Pancreas (tissue), 10 donors: ENCODE measurements around the gene SMIM21. TPM values are rescaled to one million over a fixed set of nuclear protein-coding genes. Genes with fewer than 3 reads are reported as not detected.

Experiments
- ATAC-seq, 4 donors: fragments of 200-7000 bp; cut with Tn5 transposase; one replicate each; pipeline versions ENCODE4 v1.8.0 to v1.9.1; 2020; ENCODE audit warnings: mild to moderate bottlenecking in 4 of 4, moderate library complexity in 4 of 4
- DNase-seq, 6 donors: peaks; one replicate each; pipeline ENCODE4 v3.0.0-alpha.2; 2020
- FAIRE-seq: peaks from 2 replicates; lab custom pipeline; 2012; peaks lifted over from hg19 to GRCh38; lab: Jason Lieb, UNC
- H3K27ac ChIP-seq, 4 donors: fragments of 200-600 bp; sonication (generic); 1 replicate in 3 of 4; 2 replicates in 1 of 4; pipeline versions ENCODE4 v1.5.0 to v1.8.0; 2020
- H3K27me3 ChIP-seq, 4 donors: fragments of 200-600 bp; one replicate each; pipeline ENCODE4 v1.8.0; 2021
- H3K36me3 ChIP-seq, 3 donors: fragments of 200-600 bp; sonication (generic) in 1 of 3; one replicate each; pipeline versions ENCODE4 v1.5.0 to v1.8.0; 2020 to 2021
- H3K4me1 ChIP-seq, 3 donors: fragments of 200-600 bp; one replicate each; pipeline ENCODE4 v1.8.0; 2021
- H3K4me3 ChIP-seq, 4 donors: fragments of 200-600 bp; sonication (generic) in 2 of 4; one replicate each; pipeline versions ENCODE4 v1.5.0 to v1.8.0; 2020 to 2021
- H3K9me3 ChIP-seq, 4 donors: fragments of 200-600 bp; one replicate each; pipeline ENCODE4 v1.8.0; 2021
- WGBS, 2 donors: extraction: QIAGEN DNeasy Blood & Tissue Kit; methylation state at CpG; one replicate each; pipeline ENCODE4 v1.1.7; 2013; 5-methylcytosine and 5-hydroxymethylcytosine counted together
- intact Hi-C, 3 donors: fragments of 100-400 bp; cut with DNase I; formaldehyde crosslinking; loops; one replicate each; pipeline versions ENCODE4 v1.11.1 to v1.14.2; 2022
- polyA plus RNA-seq, 2 donors: library from polyadenylated mRNA; stranded (reverse); fragments of 200-250 nt; gene quantifications; one replicate each; pipeline ENCODE4 v1.2.3, GENCODE V29; 2013
- total RNA-seq, 6 donors: library from RNA; stranded (reverse); fragmentation: NEBNext Ultra II Directional in 4 of 6; extraction: Animal tissue kit (Norgen Biotek cat#: 25700) in 4 of 6; gene quantifications; one replicate each; pipeline versions ENCODE4 v1.2.1 to v1.2.4, GENCODE V29; 2021 to 2023
- TF ChIP-seq, protein P1 (sequence below), 4 donors: fragments of 200-600 bp; sonication (generic) in 3 of 4; IDR thresholded peaks; one replicate each; pipeline versions ENCODE4 v1.5.0 to v1.8.0; 2021; ENCODE audit warnings: antibody characterized with exemption in 4 of 4
- donor health status: healthy with polysubstance abuse.
- donor health status: DM: no; HTN: no; CAD: no; lungs with moderate emphysema.
- donor health status: DM: no; HTN: no; CAD: no.
- donor health status: control.
- donor health status: control.
- donor health status: Bipolar disorder and iron deficiency.
- donor health status: DM: yes; HTN: yes; CAD: no.
- donor health status: DM: no; HTN: no; CAD: no.
- donor health status: DM: no; HTN: no; CAD: no.
- donor health status: DM: yes; HTN: yes; CAD: no.

SMIM21 gene
- total and polyA plus RNA-seq, 8 donors = 0.02 TPM; not detected in 7

DNA sequence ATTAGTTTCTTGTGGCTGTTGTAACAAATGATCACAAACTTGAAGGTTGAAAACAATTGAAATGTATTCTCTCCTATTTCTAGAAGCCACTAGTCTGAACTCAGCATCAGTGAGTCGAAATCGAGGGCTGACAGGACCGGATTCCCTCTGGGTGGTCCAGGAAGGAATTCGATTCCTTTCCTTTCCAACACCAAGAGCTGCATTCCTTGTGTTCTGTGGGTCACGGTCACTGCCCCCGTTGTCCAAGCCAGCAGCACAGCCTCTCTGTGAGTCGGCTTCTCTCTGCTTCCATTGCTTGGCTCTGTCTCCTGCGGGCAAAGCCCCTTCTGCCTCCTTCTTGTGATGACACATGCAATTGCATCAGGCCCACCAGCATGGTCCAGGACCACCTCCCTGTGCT lies 67.3 kb downstream of the SMIM21 start:
- Histone ChIP-seq H3K9me3 (no peaks in the 10 kb centered on the region), H3K36me3 (no peaks in the 10 kb centered on the region), H3K4me3 (no peak overlapping the region), H3K27ac (no peak overlapping the region), H3K27me3 (no peaks in the 10 kb centered on the region), H3K4me1 (no peaks in the 10 kb centered on the region)
- FAIRE-seq = no peak
- intact Hi-C loops = no loop called here
- ATAC-seq = no peak
- WGBS, 2 donors = 73 to 84% methylated on average over 8 of the region's 8 CpGs
- no peak for DNase-seq
- TF ChIP-seq, protein P1, sequence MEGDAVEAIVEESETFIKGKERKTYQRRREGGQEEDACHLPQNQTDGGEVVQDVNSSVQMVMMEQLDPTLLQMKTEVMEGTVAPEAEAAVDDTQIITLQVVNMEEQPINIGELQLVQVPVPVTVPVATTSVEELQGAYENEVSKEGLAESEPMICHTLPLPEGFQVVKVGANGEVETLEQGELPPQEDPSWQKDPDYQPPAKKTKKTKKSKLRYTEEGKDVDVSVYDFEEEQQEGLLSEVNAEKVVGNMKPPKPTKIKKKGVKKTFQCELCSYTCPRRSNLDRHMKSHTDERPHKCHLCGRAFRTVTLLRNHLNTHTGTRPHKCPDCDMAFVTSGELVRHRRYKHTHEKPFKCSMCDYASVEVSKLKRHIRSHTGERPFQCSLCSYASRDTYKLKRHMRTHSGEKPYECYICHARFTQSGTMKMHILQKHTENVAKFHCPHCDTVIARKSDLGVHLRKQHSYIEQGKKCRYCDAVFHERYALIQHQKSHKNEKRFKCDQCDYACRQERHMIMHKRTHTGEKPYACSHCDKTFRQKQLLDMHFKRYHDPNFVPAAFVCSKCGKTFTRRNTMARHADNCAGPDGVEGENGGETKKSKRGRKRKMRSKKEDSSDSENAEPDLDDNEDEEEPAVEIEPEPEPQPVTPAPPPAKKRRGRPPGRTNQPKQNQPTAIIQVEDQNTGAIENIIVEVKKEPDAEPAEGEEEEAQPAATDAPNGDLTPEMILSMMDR (IDR thresholded peaks at IDR 0.05) = no peak

Other genes starting within 250 kb of the SMIM21 start
- gene PTGR3, start 218.6 kb downstream of the SMIM21 start, total RNA-seq = 10 to 100 TPM; 15.7 to 23.0 (median 18.8) TPM
- 10 to 100 TPM in 1 of 2 donors, 1 to 10 TPM in 1; 7.2 to 10.9 TPM for gene PTGR3, start 218.6 kb downstream of the SMIM21 start, polyA plus RNA-seq
- 10 to 100 TPM in 2 of 6 donors, 1 to 10 TPM in 4; 6.3 to 13.6 (median 8.1) TPM for gene TSHZ1, start 216.9 kb downstream of the SMIM21 start, total RNA-seq
- gene TSHZ1, start 216.9 kb downstream of the SMIM21 start, polyA plus RNA-seq = 1 to 10 TPM; 4.7 to 8.0 TPM